ENCODE measurements around the gene MGST3.
"Not testable (repeated sequence)": the region's sequence is repeated elsewhere in the genome, so short reads cannot be mapped to it uniquely, and the experiment has no call there.

MGST3 gene

DNA sequence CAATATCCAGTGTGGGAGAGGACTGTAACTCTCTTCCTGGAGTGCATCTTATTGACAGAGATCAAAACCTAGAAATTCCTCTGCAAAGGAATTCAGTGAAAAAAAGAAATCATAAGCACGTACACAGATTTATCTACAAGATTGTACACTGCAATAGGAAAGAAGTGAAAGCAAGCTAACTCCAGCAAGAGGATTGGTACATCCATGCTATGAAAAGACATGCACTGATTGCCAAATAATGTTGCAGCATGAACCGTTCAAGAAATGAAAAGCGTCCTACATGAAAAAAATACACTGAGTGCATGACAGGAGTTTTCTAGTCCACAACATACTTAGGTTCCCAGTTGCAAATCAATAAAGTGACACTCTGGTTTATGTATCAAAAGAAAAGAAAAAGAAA lies 1.9 kb upstream of the MGST3 start:
- no peak for DNase-seq (ENCODE audit: low read depth)

- DNase-seq (ENCODE audit: low read depth) = no peak
These were observed 996 bp upstream of the MGST3 start for GRCh38 chr1:165629848-165630628.

GRCh38 chr1:165631342-165632151 lies 513 bp downstream of the MGST3 start:
- no peak for DNase-seq (ENCODE audit: low read depth)

GRCh38 chr1:165632152-165632469 lies 1.1 kb downstream of the MGST3 start:
- DNase-seq (ENCODE audit: low read depth) = no peak

DNA sequence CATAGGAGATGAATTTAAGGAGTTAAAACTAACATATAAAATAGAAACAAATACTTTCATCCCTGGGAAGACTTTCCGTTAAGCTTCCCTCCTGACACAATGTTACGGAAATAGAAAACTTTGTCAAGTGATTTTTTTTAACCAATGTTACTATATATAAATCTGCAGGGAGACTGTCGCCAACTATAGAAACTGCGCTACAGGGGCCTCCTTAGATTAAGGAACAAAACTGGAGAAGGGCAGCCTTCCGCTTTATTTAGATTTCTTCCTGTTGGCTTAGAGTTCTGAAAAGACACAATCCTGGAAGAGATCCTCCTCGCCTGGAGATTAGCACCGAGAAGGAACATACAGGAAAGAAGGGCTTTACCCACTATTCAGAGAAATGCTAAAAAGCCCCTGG lies 1.5 kb downstream of the MGST3 start:
- DNase-seq (ENCODE audit: low read depth) = no peak

DNA sequence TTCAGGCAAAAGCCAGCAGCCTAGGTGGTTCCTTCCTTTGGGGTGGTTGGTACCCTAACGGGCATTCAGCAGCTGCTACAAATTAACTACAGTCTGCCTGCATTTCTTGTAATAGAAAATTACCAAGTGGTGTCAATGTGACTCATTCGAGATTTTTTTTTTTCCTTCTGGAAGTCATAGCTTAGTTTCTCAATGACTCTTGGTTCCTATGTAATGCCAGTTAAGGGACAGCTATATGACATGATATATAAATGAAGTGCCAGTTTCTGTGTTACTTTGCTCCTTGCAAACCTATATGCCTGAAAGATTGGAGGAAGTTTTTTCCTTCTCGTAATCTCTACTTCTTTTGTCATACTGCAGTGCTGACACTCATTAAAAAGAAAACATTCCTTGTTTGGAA lies 2.6 kb downstream of the MGST3 start:
- DNase-seq (ENCODE audit: low read depth) = no peak

- no peak for DNase-seq (ENCODE audit: low read depth)
These were observed 3.3 kb downstream of the MGST3 start for GRCh38 chr1:165634154-165634921.

GRCh38 chr1:165635329-165635728 lies 4.3 kb downstream of the MGST3 start:
- no peak for DNase-seq (ENCODE audit: low read depth)

GRCh38 chr1:165635823-165636222 lies 4.8 kb downstream of the MGST3 start:
- DNase-seq (ENCODE audit: low read depth) = no peak

GRCh38 chr1:165637427-165637826 lies 6.4 kb downstream of the MGST3 start:
- no peak for DNase-seq (ENCODE audit: low read depth)

GRCh38 chr1:165638211-165638610 lies 7.2 kb downstream of the MGST3 start:
- not testable (repeated sequence) for DNase-seq (ENCODE audit: low read depth)

DNA sequence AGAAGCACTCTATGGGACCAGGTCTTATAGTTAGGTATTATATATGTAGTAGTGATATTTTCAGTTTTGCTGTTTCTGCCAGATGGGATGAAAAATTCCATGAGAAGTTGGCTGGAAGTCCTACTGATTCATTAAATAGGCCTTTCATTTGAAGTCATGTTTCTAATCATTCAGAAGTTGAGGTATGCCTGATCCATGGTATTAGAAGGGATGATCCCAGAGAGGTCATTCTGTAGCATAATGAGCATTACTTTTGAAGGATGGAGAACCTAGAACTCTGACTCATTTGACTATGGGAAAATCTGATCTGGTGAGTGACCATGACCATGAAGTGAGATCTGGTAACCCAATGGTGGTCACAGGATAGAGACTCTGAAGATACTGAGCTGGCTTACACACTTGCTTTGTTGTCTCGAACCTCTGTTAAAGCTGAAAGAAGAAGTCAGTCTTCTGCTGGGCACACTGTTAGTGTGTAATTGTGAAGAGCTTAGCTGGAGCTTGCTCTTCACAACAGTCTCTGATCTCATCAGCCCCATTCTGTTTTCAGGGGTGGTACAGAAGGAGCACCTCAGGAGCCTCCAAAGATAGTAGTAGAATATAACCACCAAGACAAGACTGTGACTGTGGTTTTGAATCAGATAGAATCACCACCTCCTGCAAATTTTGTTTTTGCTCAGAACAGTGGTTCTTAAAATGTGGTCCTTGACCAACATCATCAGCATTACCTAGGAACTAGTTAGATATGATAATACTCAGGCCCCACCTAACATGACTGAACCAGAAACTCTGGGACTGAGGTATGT lies 9.0 kb downstream of the MGST3 start:
- DNase-seq (ENCODE audit: low read depth) = no peak

- no peak for DNase-seq (ENCODE audit: low read depth)
These were observed 10.4 kb downstream of the MGST3 start for GRCh38 chr1:165641231-165641987.

- DNase-seq (ENCODE audit: low read depth) = no peak
These were observed 13.2 kb downstream of the MGST3 start for GRCh38 chr1:165644064-165644735.

- DNase-seq (ENCODE audit: low read depth) = no peak
These were observed 14.8 kb downstream of the MGST3 start for GRCh38 chr1:165645654-165646366.

DNA sequence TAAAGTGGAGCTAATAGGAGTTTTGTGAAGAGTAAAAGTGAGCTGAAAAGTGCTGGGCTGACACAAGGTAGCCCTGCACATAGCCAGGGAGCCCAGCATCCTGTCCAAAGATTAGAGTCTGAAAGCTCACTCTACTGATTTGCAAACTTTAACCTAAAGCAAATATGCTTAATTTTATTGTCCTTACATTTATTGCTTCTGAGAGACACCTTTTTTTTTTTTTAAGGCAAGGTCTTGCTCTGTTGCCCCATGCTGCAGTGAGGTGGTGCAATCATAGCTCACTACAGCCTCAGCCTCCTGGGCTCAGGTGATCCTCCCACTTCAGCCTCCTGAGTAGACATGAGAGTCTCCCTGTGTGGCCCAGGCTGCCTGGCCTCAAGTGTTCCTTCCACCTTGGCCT lies 16.5 kb downstream of the MGST3 start:
- DNase-seq (ENCODE audit: low read depth) = no peak

DNA sequence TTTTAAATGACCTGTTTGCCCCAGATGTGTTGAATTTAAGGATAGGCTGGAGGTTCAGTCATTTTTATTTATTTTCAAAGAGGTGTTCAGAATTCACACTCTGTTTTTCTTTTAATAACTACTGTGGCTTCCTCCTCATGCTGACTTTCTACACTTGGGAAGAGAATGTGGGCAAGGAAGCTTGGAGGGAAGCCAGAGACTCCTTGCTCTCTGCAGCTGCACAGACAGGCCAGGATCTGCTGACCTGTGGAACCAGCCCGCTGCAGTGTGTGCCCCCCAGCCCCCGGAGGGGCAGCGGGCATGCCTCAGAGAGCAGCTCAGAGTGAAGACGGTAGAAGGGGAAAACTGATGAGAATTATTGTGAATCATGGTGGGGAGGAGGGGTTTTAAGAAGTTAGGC lies 16.9 kb downstream of the MGST3 start:
- no peak for DNase-seq (ENCODE audit: low read depth)

DNA sequence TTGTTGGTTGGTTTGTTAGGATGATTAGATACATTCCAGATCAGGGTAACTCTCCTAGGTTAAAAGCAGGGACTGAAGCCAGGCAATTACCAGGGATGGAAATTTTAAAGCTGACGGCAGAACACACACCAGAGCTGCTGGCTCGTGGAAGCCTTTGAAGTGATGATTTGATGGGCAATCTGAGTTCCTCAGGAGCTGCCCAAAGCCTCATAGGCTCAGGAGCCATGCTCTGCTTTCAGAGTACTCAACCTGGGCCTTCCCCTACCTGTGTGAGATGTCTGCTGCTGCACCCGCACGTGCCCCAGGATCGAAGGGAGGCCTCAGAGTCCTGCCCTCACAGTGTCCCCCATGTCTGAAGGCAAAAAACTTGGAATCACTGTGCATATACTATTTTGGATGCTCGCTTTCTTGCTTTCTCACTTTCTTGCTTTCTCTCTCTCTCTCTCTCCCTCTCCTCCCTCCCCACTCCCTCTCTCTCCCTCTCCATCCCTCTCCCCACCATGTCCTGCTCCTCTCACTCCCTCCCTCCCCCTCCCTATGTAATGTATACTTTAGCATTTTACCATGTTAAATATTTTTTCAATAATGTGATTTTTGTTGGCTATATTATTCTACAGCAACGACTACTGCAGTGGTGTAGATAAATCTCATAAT lies 18.0 kb downstream of the MGST3 start:
- no peak for DNase-seq (ENCODE audit: low read depth)

GRCh38 chr1:165650981-165651625 lies 20.1 kb downstream of the MGST3 start:
- no peak for DNase-seq (ENCODE audit: low read depth)

Measured in T follicular helper cell (primary cell).